GM21576 (cell line): Measurements from ENCODE around the gene BRSK2.
"Not testable (repeated sequence)": the region's sequence is repeated elsewhere in the genome, so short reads cannot be mapped to it uniquely, and the experiment has no call there.

Source experiments
- ATAC-seq: cut with Tn5 transposase; IDR thresholded peaks from one replicate; pipeline ENCODE4 v1.9.1; 2021; ENCODE audit warnings: mild to moderate bottlenecking, moderate library complexity; ENCODE audit not compliant: unreplicated experiment

BRSK2 gene

DNA sequence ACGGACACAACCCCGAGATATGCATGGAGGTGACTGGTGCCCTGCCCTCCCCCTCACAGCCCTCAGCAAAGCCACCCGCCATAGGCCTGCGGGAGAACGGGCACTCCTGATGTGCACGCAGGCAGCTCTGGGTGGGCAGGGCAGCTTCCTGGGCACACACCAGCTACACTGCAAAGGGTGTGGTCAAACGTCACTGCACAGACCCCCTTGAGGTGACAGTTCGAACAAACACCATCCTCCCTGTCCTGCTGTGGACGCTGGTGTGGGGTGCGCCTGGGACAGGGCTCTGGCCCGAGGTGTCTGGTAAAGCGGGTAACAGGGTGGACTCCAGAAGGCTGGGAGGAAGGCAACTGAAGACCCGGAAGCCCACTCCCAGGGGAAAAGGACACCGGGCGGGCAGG is 118.8 kb downstream of the BRSK2 start:
- no peak for ATAC-seq

- ATAC-seq, result no peak
These were observed 119.3 kb downstream of the BRSK2 start for GRCh38 chr11:1508986-1509385.

GRCh38 chr11:1509626-1510255 is 120.0 kb downstream of the BRSK2 start:
- ATAC-seq, result no peak

DNA sequence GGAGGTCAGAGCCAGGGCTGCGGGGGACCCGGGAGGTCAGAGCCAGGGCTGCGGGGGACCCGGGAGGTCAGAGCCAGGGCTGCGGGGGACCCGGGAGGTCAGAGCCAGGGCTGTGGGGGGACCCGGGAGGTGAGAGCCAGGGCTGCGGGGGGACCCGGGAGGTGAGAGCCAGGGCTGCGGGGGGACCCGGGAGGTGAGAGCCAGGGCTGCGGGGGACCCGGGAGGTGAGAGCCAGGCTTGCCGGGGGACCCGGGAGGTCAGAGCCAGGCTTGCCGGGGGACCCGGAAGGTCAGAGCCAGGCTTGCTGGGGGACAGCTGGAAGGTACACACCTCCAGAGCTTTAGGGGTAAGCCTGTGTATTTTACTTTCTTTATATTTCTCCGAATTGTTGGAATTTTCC is 120.6 kb downstream of the BRSK2 start:
- ATAC-seq, result not testable (repeated sequence)

DNA sequence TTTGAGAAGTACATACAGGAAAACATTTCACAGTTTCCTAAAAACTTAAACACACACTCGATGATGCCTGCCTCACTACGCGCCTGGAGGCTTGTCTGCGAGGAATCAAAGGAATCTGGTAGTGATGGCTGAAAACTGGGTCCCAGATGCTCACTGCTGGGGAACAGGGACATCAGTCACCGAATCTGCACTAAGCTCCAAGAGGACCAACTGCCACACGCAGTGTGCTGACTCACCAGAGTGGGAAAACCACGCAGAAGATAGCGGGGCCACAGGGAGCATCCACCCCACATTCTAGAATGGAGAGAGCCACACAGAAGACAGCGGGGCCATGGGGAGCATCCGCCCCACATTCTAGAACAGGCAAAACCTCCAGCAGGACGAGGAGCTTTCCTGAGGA is 121.2 kb downstream of the BRSK2 start:
- no peak for ATAC-seq

GRCh38 chr11:1511937-1512496 is 122.3 kb downstream of the BRSK2 start:
- no peak for ATAC-seq
